SK-N-SH (cell line): ENCODE results near the gene THAP2. TPM values are rescaled to one million over a fixed set of nuclear protein-coding genes. Genes with fewer than 3 reads are reported as not detected.

Experiments used
- CTCF ChIA-PET: fragments of 300-600, 350-600 bp; formaldehyde crosslinking; extraction: SDS; loops from one replicate; lab custom pipeline; 2021; lab: Yijun Ruan, JAX
- POLR2A ChIA-PET: fragments of 350-600 bp; sonication (Branson Sonifier 250); formaldehyde crosslinking; extraction: SDS; loops from one replicate; lab custom pipeline; 2020; ENCODE audit warnings: antibody characterized with exemption, inconsistent platforms; lab: Yijun Ruan, JAX
- DNase-seq: peaks from one replicate; pipeline ENCODE4 v3.0.0; 2012
- H2AFZ ChIP-seq: fragments of 200-600 bp; sonication (generic); 2 replicates; pipeline ENCODE4 v1.8.1; 2016; ENCODE audit warnings: antibody characterized with exemption, mild to moderate bottlenecking, low read depth
- H3F3A ChIP-seq: fragments of 200-600 bp; sonication (generic); replicated peaks from 2 replicates; pipeline ENCODE3; 2016; ENCODE audit warnings: antibody characterized with exemption, mild to moderate bottlenecking; ENCODE audit not compliant: insufficient read depth
- H3K27ac ChIP-seq, 2 experiments: fragments of 200-500 bp in 1 of 2; fragments of 200-600 bp in 1 of 2; sonication (Bioruptor generic) in 1 of 2; sonication (generic), shearing (Covaris generic) in 1 of 2; 2 replicates each; pipeline versions ENCODE4 v1.5.1 to v1.6.1; 2014 to 2016; ENCODE audit warnings: low read depth in 2 of 2, inconsistent platforms in 1 of 2, low read length in 1 of 2, mild to moderate bottlenecking in 1 of 2, mixed read lengths in 1 of 2
- H3K27me3 ChIP-seq: fragments of 200-600 bp; sonication (generic), shearing (Covaris generic); 2 replicates; pipeline ENCODE4 v1.6.1; 2016; ENCODE audit warnings: mixed run types; ENCODE audit not compliant: insufficient read depth
- H3K36me3 ChIP-seq, 2 experiments: fragments of 200-500 bp in 1 of 2; fragments of 200-600 bp in 1 of 2; sonication (Bioruptor generic) in 1 of 2; sonication (generic) in 1 of 2; replicated peaks in 1 of 2; 2 replicates each; pipeline versions ENCODE3 to v1.5.1; 2014 to 2016; ENCODE audit warnings: low read length in 1 of 2, mild to moderate bottlenecking in 1 of 2; ENCODE audit not compliant: insufficient read depth in 2 of 2, control insufficient read depth in 1 of 2
- H3K4me1 ChIP-seq, 2 experiments: fragments of 200-500 bp in 1 of 2; fragments of 200-600 bp in 1 of 2; sonication (Bioruptor generic) in 1 of 2; sonication (generic), shearing (Covaris generic) in 1 of 2; 2 replicates each; pipeline versions ENCODE4 v1.5.1 to v1.6.1; 2014 to 2016; ENCODE audit warnings: low read depth in 1 of 2, low read length in 1 of 2, mixed run types in 1 of 2; ENCODE audit not compliant: insufficient read depth in 2 of 2, control insufficient read depth in 1 of 2
- H3K4me2 ChIP-seq: fragments of 200-600 bp; sonication (generic), shearing (Covaris generic); 2 replicates; pipeline ENCODE4 v1.6.1; 2017; ENCODE audit warnings: mixed run types
- H3K4me3 ChIP-seq, 2 experiments: fragments of 200-500 bp in 1 of 2; fragments of 200-600 bp in 1 of 2; sonication (Bioruptor generic) in 1 of 2; sonication (generic), shearing (Covaris generic) in 1 of 2; 2 replicates each; pipeline versions ENCODE4 v1.5.1 to v1.8.1; 2014 to 2016; ENCODE audit warnings: low read depth in 2 of 2, inconsistent platforms in 1 of 2, low read length in 1 of 2, mild to moderate bottlenecking in 1 of 2, mixed read lengths in 1 of 2, moderate library complexity in 1 of 2
- H3K79me2 ChIP-seq: fragments of 200-600 bp; sonication (generic); 2 replicates; pipeline ENCODE4 v1.8.1; 2017; ENCODE audit warnings: mild to moderate bottlenecking; ENCODE audit not compliant: insufficient read depth
- H3K9ac ChIP-seq: fragments of 200-600 bp; sonication (generic); 2 replicates; pipeline ENCODE4 v1.6.1; 2017; ENCODE audit warnings: mixed run types
- H3K9me2 ChIP-seq: fragments of 200-600 bp; sonication (generic); 2 replicates; pipeline ENCODE4 v1.6.1; 2017; ENCODE audit warnings: mixed run types
- H3K9me3 ChIP-seq: fragments of 200-600 bp; sonication (generic); 2 replicates; pipeline ENCODE4 v1.6.1; 2017; ENCODE audit warnings: mixed run types, mild to moderate bottlenecking, moderate library complexity
- H4K20me1 ChIP-seq: fragments of 200-600 bp; sonication (generic); 2 replicates; pipeline ENCODE4 v1.6.1; 2017; ENCODE audit warnings: mild to moderate bottlenecking, mixed run types; ENCODE audit not compliant: insufficient read depth
- POLR2AphosphoS5 ChIP-seq: IDR thresholded peaks from 2 replicates; pipeline ENCODE4 v1.6.1; 2012; ENCODE audit warnings: low read depth, low read length
- RCOR1 ChIP-seq: fragments of 150-350 bp; IDR thresholded peaks from 2 replicates; pipeline ENCODE4 v1.6.1; 2017; ENCODE audit warnings: antibody characterized with exemption, low read length
- TCF12 ChIP-seq: IDR thresholded peaks from 2 replicates; pipeline ENCODE4 v1.4.0; 2012
- USF1 ChIP-seq: IDR thresholded peaks from 2 replicates; pipeline ENCODE4 v1.4.0; 2012; ENCODE audit warnings: low read depth, borderline replicate concordance
- YY1 ChIP-seq: IDR thresholded peaks from 2 replicates; pipeline ENCODE4 v1.4.0; 2012; ENCODE audit warnings: low read depth, mild to moderate bottlenecking
- WGBS: methylation state at CpG from one replicate; pipeline ENCODE4 v1.1.6; 2017; ENCODE audit warnings: low lambda C conversion rate; 5-methylcytosine and 5-hydroxymethylcytosine counted together
- polyA plus RNA-seq, 3 experiments: library from polyadenylated mRNA; depleted of rRNA; stranded (reverse); fragments of >200 nt; gene quantifications; 2 replicates each; pipeline ENCODE4 v1.2.3, GENCODE V29; 2012
- small RNA-seq, 7 experiments: library from RNA; depleted of rRNA; stranded (forward); fragments of <200 nt; gene quantifications; one replicate each; pipeline ENCODE3, GENCODE V24; 2012

THAP2 gene
- polyA plus RNA-seq, 1 of the 3 experiments (the other 2 are of a cell fraction): 2.9 TPM

- no peaks in the 10 kb centered on the region for H4K20me1 ChIP-seq
- no peaks in the 10 kb centered on the region for H3K9me2 ChIP-seq
- WGBS: 69% methylated on average over 2 of the region's 2 CpGs
- no peak for DNase-seq
- H3K9me3 ChIP-seq: no peaks in the 10 kb centered on the region
- no peak overlapping the region for H3K4me3 ChIP-seq
- no peak overlapping the region for H3K9ac ChIP-seq
- H3K27ac ChIP-seq: no peak overlapping the region
- H3K79me2 ChIP-seq: no peaks in the 10 kb centered on the region
- ChIA-PET POLR2A (no interaction called here), CTCF (no interaction called here)
- TF ChIP-seq YY1: no peak
- TF ChIP-seq POLR2AphosphoS5: no peak
- no peak for TF ChIP-seq RCOR1
- no peak for TF ChIP-seq USF1
- no peak overlapping the region for H3K4me2 ChIP-seq
- no peaks in the 10 kb centered on the region for H3K27me3 ChIP-seq
- peaks cover 4% of the 10 kb centered on the region for H3F3A ChIP-seq
- no peaks in the 10 kb centered on the region for H3K4me1 ChIP-seq
- no peak overlapping the region for H2AFZ ChIP-seq
- no peaks in the 10 kb centered on the region for H3K36me3 ChIP-seq
Measured at GRCh38 chr12:71726548-71726947, 62.4 kb downstream of the THAP2 start.

- CTCF ChIA-PET: no interaction called here
- 94% methylated on average over 5 of the region's 5 CpGs for WGBS
Measured at GRCh38 chr12:71727958-71728357, 63.9 kb downstream of the THAP2 start.

More at GRCh38 chr12:71727958-71728357, 63.9 kb downstream of the THAP2 start:
- H3F3A ChIP-seq: peaks cover 4% of the 10 kb centered on the region
- H3K79me2 ChIP-seq: no peaks in the 10 kb centered on the region
- H3K4me1 ChIP-seq: no peaks in the 10 kb centered on the region
- no peak overlapping the region for H3K9ac ChIP-seq
- no peak overlapping the region for H3K27ac ChIP-seq
- no peaks in the 10 kb centered on the region for H3K9me2 ChIP-seq
- no peak overlapping the region for H3K4me3 ChIP-seq
- H2AFZ ChIP-seq: no peak overlapping the region
- no peaks in the 10 kb centered on the region for H3K36me3 ChIP-seq
- H3K4me2 ChIP-seq: no peak overlapping the region
- no peak for TF ChIP-seq TCF12
- DNase-seq: no peak
- no peaks in the 10 kb centered on the region for H3K9me3 ChIP-seq
- no peaks in the 10 kb centered on the region for H4K20me1 ChIP-seq
- H3K27me3 ChIP-seq: no peaks in the 10 kb centered on the region
- POLR2A ChIA-PET: no interaction called here

Small RNAs within 50 kb of the gene (small RNA-seq; reads per million reads assigned to genes)
- gene RF00560: 0 reads per million in 7 experiments

Other genes starting within 250 kb of the THAP2 start
- gene LGR5, start 224.5 kb upstream of the THAP2 start, polyA plus RNA-seq (2012; rRNA removed): 1.4 and 5.6 TPM in 2 replicates
- gene ZFC3H1, start 453 bp upstream of the THAP2 start, polyA plus RNA-seq (2012; rRNA removed): 19.1 and 32.0 TPM in 2 replicates
- 12.6 and 17.4 TPM in 2 replicates for gene TMEM19, start 21.8 kb downstream of the THAP2 start, polyA plus RNA-seq (2012; rRNA removed)
- gene RAB21, start 90.6 kb downstream of the THAP2 start, polyA plus RNA-seq (2012; rRNA removed): 6.5 and 8.3 TPM in 2 replicates
- gene TBC1D15, start 175.5 kb downstream of the THAP2 start, polyA plus RNA-seq (2012; rRNA removed): 8.6 and 12.0 TPM in 2 replicates